GM12878 (cell line): Measurements from ENCODE around the gene DEFB124. TPM values are rescaled to one million over a fixed set of nuclear protein-coding genes. Genes with fewer than 3 reads are reported as not detected.
"Not testable (repeated sequence)": the region's sequence is repeated elsewhere in the genome, so short reads cannot be mapped to it uniquely, and the experiment has no call there.

Experiments used
- ATAC-seq: fragments of 200-7000 bp; cut with Tn5 transposase; 3 replicates; pipeline ENCODE4 v1.9.1; 2020; ENCODE audit warnings: mild to moderate bottlenecking, moderate library complexity
- BruUV-seq: library from RNA; stranded (reverse); fragments of 400-500 nt; replicated peaks from 2 replicates; lab custom pipeline; 2021; lab: Mats Ljungman, UMichigan
- CTCF ChIA-PET: fragments of 300-600 bp; sonication (Branson Sonifier 250); formaldehyde crosslinking; extraction: SDS; loops from one replicate; lab custom pipeline; 2021; ENCODE audit warnings: inconsistent platforms; lab: Yijun Ruan, JAX
- POLR2A ChIA-PET: fragments of 350-600 bp; formaldehyde crosslinking; extraction: SDS; loops from one replicate; lab custom pipeline; 2021; ENCODE audit warnings: inconsistent platforms; lab: Charles Lee
- RAD21 ChIA-PET: fragments of 300-600 bp; sonication (Branson Sonifier 250); formaldehyde crosslinking; loops from one replicate; lab custom pipeline; 2023; ENCODE audit warnings: antibody characterized with exemption; ENCODE audit not compliant: unreplicated experiment; lab: Charles Lee
- SMC1A ChIA-PET: fragments of 300-600 bp; sonication (Branson Sonifier 250); formaldehyde crosslinking; loops from one replicate; lab custom pipeline; 2023; ENCODE audit not compliant: unreplicated experiment, uncharacterized antibody; lab: Charles Lee
- DNase-seq: peaks from one replicate; pipeline ENCODE4 v3.0.0-alpha.2; 2011; ENCODE audit warnings: low read depth, low spot score
- FAIRE-seq: peaks from 3 replicates; lab custom pipeline; 2011; peaks lifted over from hg19 to GRCh38; lab: Jason Lieb, UNC
- H2AFZ ChIP-seq: 2 replicates; pipeline ENCODE4 v1.6.0; 2011; ENCODE audit warnings: low read depth, low read length, control low read depth; ENCODE audit not compliant: control insufficient read depth
- H3K27ac ChIP-seq: 2 replicates; pipeline ENCODE4 v1.5.1; 2011; ENCODE audit warnings: control low read depth; ENCODE audit not compliant: control insufficient read depth, insufficient read depth
- H3K27me3 ChIP-seq, 2 experiments: replicated peaks in 1 of 2; 2 replicates each; pipeline versions ENCODE4 v1.6.0 to v1.6.1; 2011; ENCODE audit warnings: low read length in 1 of 2; ENCODE audit not compliant: control insufficient read depth in 2 of 2, insufficient read depth in 2 of 2
- H3K36me3 ChIP-seq, 2 experiments: 2 replicates each; pipeline ENCODE4 v1.5.1; 2011; ENCODE audit warnings: low read length in 1 of 2; ENCODE audit not compliant: control insufficient read depth in 2 of 2, insufficient read depth in 2 of 2
- H3K4me1 ChIP-seq: 2 replicates; pipeline ENCODE4 v1.6.1; 2011; ENCODE audit warnings: mild to moderate bottlenecking, low read length, moderate library complexity, mixed read lengths; ENCODE audit not compliant: control insufficient read depth, insufficient read depth
- H3K4me2 ChIP-seq: 2 replicates; pipeline ENCODE4 v1.6.0; 2011; ENCODE audit warnings: control low read depth; ENCODE audit not compliant: control insufficient read depth, insufficient read depth
- H3K4me3 ChIP-seq: fragments of 200-600 bp; sonication (generic); 2 replicates; pipeline ENCODE4 v1.5.1; 2016
- H3K79me2 ChIP-seq: 2 replicates; pipeline ENCODE4 v1.6.0; 2011; ENCODE audit warnings: low read length; ENCODE audit not compliant: control insufficient read depth, insufficient read depth
- H3K9ac ChIP-seq: 2 replicates; pipeline ENCODE4 v1.8.0; 2011; ENCODE audit warnings: low read length, control low read depth, mixed read lengths; ENCODE audit not compliant: control insufficient read depth, insufficient read depth
- H3K9me3 ChIP-seq: replicated peaks from 3 replicates; pipeline ENCODE4 v1.5.1; 2011; ENCODE audit warnings: mild to moderate bottlenecking, low read length; ENCODE audit not compliant: control insufficient read depth, insufficient read depth
- H4K20me1 ChIP-seq: 2 replicates; pipeline ENCODE4 v1.6.0; 2011; ENCODE audit not compliant: control insufficient read depth, insufficient read depth
- BACH1 ChIP-seq: fragments of 450-650 bp; IDR thresholded peaks from 2 replicates; pipeline ENCODE4 v1.6.1; 2017; ENCODE audit warnings: mild to moderate bottlenecking, borderline replicate concordance
- BMI1 ChIP-seq: fragments of 450-650 bp; IDR thresholded peaks from 2 replicates; pipeline ENCODE4 v1.6.1; 2016; ENCODE audit warnings: mild to moderate bottlenecking, moderate library complexity, borderline replicate concordance
- CEBPB ChIP-seq, 2 experiments: fragments of 150-350 bp in 1 of 2; IDR thresholded peaks; 2 replicates each; pipeline ENCODE4 v1.6.1; 2012 to 2014; ENCODE audit warnings: low read depth in 2 of 2, low read length in 2 of 2, borderline replicate concordance in 1 of 2, inconsistent platforms in 1 of 2
- DPF2 ChIP-seq: fragments of 450-650 bp; IDR thresholded peaks from 2 replicates; pipeline ENCODE4 v1.6.1; 2017; ENCODE audit warnings: mild to moderate bottlenecking
- ELK1 ChIP-seq: IDR thresholded peaks from 2 replicates; pipeline ENCODE4 v1.6.1; 2012; ENCODE audit warnings: low read depth, low read length, improper control_type of control experiment
- MAX ChIP-seq: IDR thresholded peaks from 2 replicates; pipeline ENCODE4 v1.6.1; 2012; ENCODE audit warnings: low read depth, low read length, improper control_type of control experiment
- MLLT1 ChIP-seq: fragments of 450-650 bp; IDR thresholded peaks from 2 replicates; pipeline ENCODE4 v1.6.1; 2016; ENCODE audit warnings: mild to moderate bottlenecking
- NBN ChIP-seq: fragments of 450-650 bp; IDR thresholded peaks from 2 replicates; pipeline ENCODE4 v1.6.1; 2016
- PAX5 ChIP-seq: IDR thresholded peaks from 2 replicates; pipeline ENCODE4 v1.6.1; 2011; ENCODE audit warnings: low read depth, low read length, borderline replicate concordance
- POLR2AphosphoS2 ChIP-seq: IDR thresholded peaks from 2 replicates; pipeline ENCODE4 v1.6.1; 2011; ENCODE audit warnings: low read depth, mild to moderate bottlenecking, low read length, improper control_type of control experiment, moderate library complexity
- RBBP5 ChIP-seq: fragments of 200-600 bp; sonication (generic); conservative IDR thresholded peaks from 2 replicates; pipeline ENCODE4 v1.6.1; 2016
- RUNX3 ChIP-seq: IDR thresholded peaks from 2 replicates; pipeline ENCODE4 v1.6.1; 2012; ENCODE audit warnings: low read length, inconsistent platforms
- WRNIP1 ChIP-seq: IDR thresholded peaks from 2 replicates; pipeline ENCODE4 v1.6.1; 2011; ENCODE audit warnings: low read depth, low read length, improper control_type of control experiment, borderline replicate concordance
- ZNF274 ChIP-seq: IDR thresholded peaks from one replicate; pipeline ENCODE4 v1.8.0; 2011; ENCODE audit not compliant: insufficient read length, insufficient read depth
- WGBS: methylation state at CpG from one replicate; pipeline ENCODE4 v1.1.6; 2016; ENCODE audit warnings: low lambda C conversion rate; ENCODE audit not compliant: insufficient replicate concordance, insufficient coverage; ENCODE audit errors: missing lambda C conversion rate; 5-methylcytosine and 5-hydroxymethylcytosine counted together
- in situ Hi-C: fragments of 300-500 bp; cut with MboI; formaldehyde crosslinking; loops from 9 replicates; pipeline ENCODE4 v1.14.3; 2018; ENCODE audit warnings: mixed read lengths
- intact Hi-C: fragments of 100-400 bp; cut with micrococcal nuclease; formaldehyde crosslinking; loops from one replicate; pipeline ENCODE4 v1.14.2; 2022; ENCODE audit not compliant: unreplicated experiment
- polyA plus RNA-seq, 11 experiments: library from polyadenylated mRNA; depleted of rRNA in 4 of 11; unstranded in 6 of 11; stranded (reverse) in 5 of 11; fragments of >200 nt; fragmentation: Nextera tagmentation in 4 of 11; fragmentation: Illumina TruSeq in 1 of 11; extraction: Ambion mirVana in 4 of 11; extraction: Trizol in 1 of 11; gene quantifications; 1 replicate in 1 of 11; 2 replicates in 10 of 11; pipeline versions ENCODE4 v1.2.1 to v1.2.3, GENCODE V29; 2011 to 2016; ENCODE audit warnings: inconsistent platforms in 2 of 11, missing spikeins in 2 of 11, low read depth in 1 of 11
- total RNA-seq, 4 experiments: library from RNA; depleted of rRNA in 3 of 4; stranded (reverse); fragments of >200 nt in 3 of 4; fragmentation: Illumina TruSeq in 1 of 4; extraction: Trizol in 1 of 4; gene quantifications; 2 replicates each; pipeline versions ENCODE4 v1.2.1 to v1.2.3, GENCODE V29; 2013 to 2021

The DEFB124 gene
- total and polyA plus RNA-seq, 10 of the 15 experiments (the other 5 are each of a cell fraction or from before 2014, with no cell fraction given): not detected

GRCh38 chr20:31430568-31431115 lies 44.3 kb downstream of the DEFB124 start:
- ChIA-PET POLR2A (no interaction called here), CTCF (interaction anchor here (0.8 to 1.5 kb wide), 2 partner anchors 10 to 84 kb away, joined by 4 to 6 read pairs; partner anchors contain the start of gene HM13), RAD21 (no interaction called here), SMC1A (interaction anchor here (1.0 kb wide), 1 partner anchor 10 kb away, joined by 3 read pairs; no protein-coding TSS in a partner anchor)
- no peak for TF ChIP-seq PAX5
- no peak for TF ChIP-seq MAX
- no peak for TF ChIP-seq RBBP5
- TF ChIP-seq WRNIP1: no peak
- TF ChIP-seq CEBPB (IDR thresholded peaks at IDR 0.05; ENCODE audit: borderline replicate concordance in 1 of 2, low read depth in 2 of 2, low read length in 2 of 2): no peak
- TF ChIP-seq RUNX3: no peak
- TF ChIP-seq ELK1: no peak
- TF ChIP-seq NBN: no peak
- TF ChIP-seq ZNF274: no peak
- no peak for TF ChIP-seq MLLT1
- TF ChIP-seq BMI1: no peak
- no peak for TF ChIP-seq DPF2
- TF ChIP-seq BACH1: no peak
- no peak for TF ChIP-seq POLR2AphosphoS2
- Histone ChIP-seq H3K27ac (no peak overlapping the region), H3K27me3 (no peaks in the 10 kb centered on the region), H3K4me2 (no peak overlapping the region), H3K4me3 (no peak overlapping the region), H3K79me2 (no peaks in the 10 kb centered on the region), H3K36me3 (no peaks in the 10 kb centered on the region), H2AFZ (no peak overlapping the region), H3K4me1 (no peaks in the 10 kb centered on the region), H3K9ac (no peak overlapping the region), H3K9me3 (no peaks in the 10 kb centered on the region), H4K20me1 (no peaks in the 10 kb centered on the region)
- in situ Hi-C loops (no loop called here), intact Hi-C loops (no loop called here)
- BruUV-seq: no TSS peak
- DNase-seq (no peak), FAIRE-seq (no peak), ATAC-seq (no peak)
- WGBS: 31% methylated on average over 4 of the region's 4 CpGs

- 84% methylated on average over 13 of the region's 31 CpGs for WGBS
- ATAC-seq, BruUV-seq, RAD21 ChIA-PET, H3K27ac ChIP-seq, H3K4me2 ChIP-seq, intact Hi-C loops, H4K20me1 ChIP-seq, H3K9me3 ChIP-seq, H2AFZ ChIP-seq, H3K9ac ChIP-seq, H3K27me3 ChIP-seq, H3K4me1 ChIP-seq, H3K36me3 ChIP-seq, CTCF ChIA-PET, SMC1A ChIA-PET, POLR2A ChIA-PET, in situ Hi-C loops, H3K4me3 ChIP-seq, FAIRE-seq, DNase-seq, H3K79me2 ChIP-seq: not testable (repeated sequence)
Measured at GRCh38 chr20:31427576-31427975, 47.4 kb downstream of the DEFB124 start.
